Gastrocnemius medialis (tissue), 4 donors: ENCODE measurements around the gene EPHB2. TPM values are rescaled to one million over a fixed set of nuclear protein-coding genes. Genes with fewer than 3 reads are reported as not detected.

Source experiments
- ATAC-seq, 2 donors: fragments of 150-250 bp; one replicate each; pipeline ENCODE4 v1.9.1; 2016
- DNase-seq, 2 donors: peaks; one replicate each; pipeline ENCODE4 v3.0.0-alpha.2; 2019
- H3K27ac ChIP-seq, 4 donors: fragments of 200-600 bp; sonication (generic); 1 replicate in 1 of 4; 2 replicates in 3 of 4; pipeline ENCODE4 v1.5.1; 2016 to 2018; ENCODE audit warnings: mild to moderate bottlenecking in 2 of 4, moderate library complexity in 1 of 4
- H3K27me3 ChIP-seq, 3 donors: fragments of 200-600 bp; sonication (generic) in 2 of 3; 1 replicate in 1 of 3; 2 replicates in 2 of 3; pipeline versions ENCODE4 v1.5.1 to v1.6.0; 2016 to 2019; ENCODE audit warnings: mild to moderate bottlenecking in 1 of 3, moderate library complexity in 1 of 3
- H3K36me3 ChIP-seq, 2 donors: fragments of 200-600 bp; sonication (generic) in 1 of 2; one replicate each; pipeline ENCODE4 v1.5.1; 2017 to 2018
- H3K4me1 ChIP-seq, 2 donors: fragments of 200-600 bp; sonication (generic) in 1 of 2; one replicate each; pipeline ENCODE4 v1.5.1; 2016 to 2017; ENCODE audit warnings: mild to moderate bottlenecking in 2 of 2
- H3K4me3 ChIP-seq, 4 donors: fragments of 200-600 bp; sonication (generic) in 3 of 4; 1 replicate in 1 of 4; 2 replicates in 3 of 4; pipeline ENCODE4 v1.5.1; 2016 to 2019; ENCODE audit warnings: mild to moderate bottlenecking in 2 of 4
- H3K9me3 ChIP-seq, 3 donors: fragments of 200-600 bp; sonication (generic) in 2 of 3; 1 replicate in 1 of 3; 2 replicates in 2 of 3; pipeline ENCODE4 v1.5.1; 2016 to 2019
- CTCF ChIP-seq, 5 experiments: fragments of 450-650 bp in 3 of 5; fragments of 200-600 bp in 2 of 5; sonication (generic) in 2 of 5; IDR thresholded peaks in 4 of 5; conservative IDR thresholded peaks in 1 of 5; 1 replicate in 4 of 5; 2 replicates in 1 of 5; pipeline ENCODE4 v1.5.1; 2016 to 2019; ENCODE audit warnings: antibody characterized with exemption in 5 of 5, mild to moderate bottlenecking in 3 of 5, moderate library complexity in 3 of 5
- POLR2A ChIP-seq, 2 donors: fragments of 450-650 bp; IDR thresholded peaks; one replicate each; pipeline ENCODE4 v1.6.1; 2017; ENCODE audit warnings: antibody characterized with exemption in 2 of 2, mild to moderate bottlenecking in 2 of 2, moderate library complexity in 2 of 2
- in situ Hi-C, 4 donors: fragments of 200-750 bp; cut with MboI; loops; one replicate each; pipeline versions ENCODE4 v1.15.0 to v1.8.0; 2017; ENCODE audit warnings: low sequenced_read_pairs in 4 of 4
- intact Hi-C: fragments of 100-400 bp; cut with DNase I; formaldehyde crosslinking; loops from one replicate; pipeline ENCODE4 v1.15.1; 2023; ENCODE audit warnings: low total_unique reads
- total RNA-seq, 4 donors: library from RNA; depleted of rRNA; stranded (reverse); fragments of >200 nt; gene quantifications; one replicate each; pipeline versions ENCODE4 v1.1.0 to v1.2.3, GENCODE V29; 2016

Gene EPHB2
- total RNA-seq, 4 donors from 2014 or later: 0.07 to 0.58 (median 0.24) TPM; not detected in 1

GRCh38 chr1:22920026-22920733 is 209.5 kb downstream of the EPHB2 start:
- Histone ChIP-seq H3K27me3 (peaks cover 0 to 4% (median 4%) of the 10 kb centered on the region in 3 donors), H3K4me3 (no peak overlapping the region), H3K36me3 (no peaks in the 10 kb centered on the region), H3K9me3 (no peaks in the 10 kb centered on the region), H3K4me1 (no peaks in the 10 kb centered on the region), H3K27ac (no peak overlapping the region)
- in situ Hi-C loops (no loop called here), intact Hi-C loops (no loop called here)
- DNase-seq: no peak
- TF ChIP-seq POLR2A (IDR thresholded peaks at IDR 0.05) (no peak), CTCF (IDR thresholded peaks at IDR 0.05 in 4 of 5, conservative IDR thresholded peaks at IDR 0.05 in 1 of 5) (no peak)
- no peak for ATAC-seq

GRCh38 chr1:22920734-22921451 is 210.3 kb downstream of the EPHB2 start:
- intact Hi-C loops: no loop called here
- H3K4me3 ChIP-seq: no peak overlapping the region
- in situ Hi-C loops: no loop called here
- H3K9me3 ChIP-seq: no peaks in the 10 kb centered on the region
- ATAC-seq (no peak), DNase-seq (no peak)
- TF ChIP-seq CTCF (IDR thresholded peaks at IDR 0.05 in 4 of 5, conservative IDR thresholded peaks at IDR 0.05 in 1 of 5) (no peak), POLR2A (IDR thresholded peaks at IDR 0.05) (no peak)
- H3K36me3 ChIP-seq: no peaks in the 10 kb centered on the region
- H3K27me3 ChIP-seq: peaks cover 0 to 11% (median 8%) of the 10 kb centered on the region in 3 donors
- H3K4me1 ChIP-seq: no peaks in the 10 kb centered on the region
- no peak overlapping the region for H3K27ac ChIP-seq

GRCh38 chr1:22921452-22922126 is 210.9 kb downstream of the EPHB2 start:
- no peak for DNase-seq

GRCh38 chr1:22922640-22923039 is 212.0 kb downstream of the EPHB2 start:
- no peak overlapping the region for H3K27ac ChIP-seq
- no peak for ATAC-seq
- H3K4me1 ChIP-seq: no peaks in the 10 kb centered on the region
- in situ Hi-C loops: no loop called here
- H3K27me3 ChIP-seq: peaks cover 4 to 17% (median 4%) of the 10 kb centered on the region in 3 donors
- TF ChIP-seq POLR2A (IDR thresholded peaks at IDR 0.05) (no peak), CTCF (IDR thresholded peaks at IDR 0.05 in 4 of 5, conservative IDR thresholded peaks at IDR 0.05 in 1 of 5) (no peak)
- intact Hi-C loops: no loop called here
- DNase-seq: no peak
- H3K36me3 ChIP-seq: no peaks in the 10 kb centered on the region
- H3K4me3 ChIP-seq: no peak overlapping the region
- no peaks in the 10 kb centered on the region for H3K9me3 ChIP-seq

More at GRCh38 chr1:22921452-22922126, 210.9 kb downstream of the EPHB2 start:
- ATAC-seq: no peak
- intact Hi-C loops (no loop called here), in situ Hi-C loops (no loop called here)
- Histone ChIP-seq H3K4me3 (no peak overlapping the region), H3K36me3 (no peaks in the 10 kb centered on the region), H3K27me3 (peaks cover 0 to 14% (median 4%) of the 10 kb centered on the region in 3 donors), H3K9me3 (no peaks in the 10 kb centered on the region), H3K4me1 (no peaks in the 10 kb centered on the region), H3K27ac (no peak overlapping the region)
- TF ChIP-seq CTCF (IDR thresholded peaks at IDR 0.05 in 4 of 5, conservative IDR thresholded peaks at IDR 0.05 in 1 of 5): no peak
- no peak for TF ChIP-seq POLR2A (IDR thresholded peaks at IDR 0.05)
